ENCODE measurements around the gene KRT16. TPM values are rescaled to one million over a fixed set of nuclear protein-coding genes. Genes with fewer than 3 reads are reported as not detected.

Gene KRT16
- total and polyA plus RNA-seq, 10 of the 15 experiments (the other 5 are each of a cell fraction or from before 2014, with no cell fraction given) = 0.07 TPM; not detected in 9

DNA sequence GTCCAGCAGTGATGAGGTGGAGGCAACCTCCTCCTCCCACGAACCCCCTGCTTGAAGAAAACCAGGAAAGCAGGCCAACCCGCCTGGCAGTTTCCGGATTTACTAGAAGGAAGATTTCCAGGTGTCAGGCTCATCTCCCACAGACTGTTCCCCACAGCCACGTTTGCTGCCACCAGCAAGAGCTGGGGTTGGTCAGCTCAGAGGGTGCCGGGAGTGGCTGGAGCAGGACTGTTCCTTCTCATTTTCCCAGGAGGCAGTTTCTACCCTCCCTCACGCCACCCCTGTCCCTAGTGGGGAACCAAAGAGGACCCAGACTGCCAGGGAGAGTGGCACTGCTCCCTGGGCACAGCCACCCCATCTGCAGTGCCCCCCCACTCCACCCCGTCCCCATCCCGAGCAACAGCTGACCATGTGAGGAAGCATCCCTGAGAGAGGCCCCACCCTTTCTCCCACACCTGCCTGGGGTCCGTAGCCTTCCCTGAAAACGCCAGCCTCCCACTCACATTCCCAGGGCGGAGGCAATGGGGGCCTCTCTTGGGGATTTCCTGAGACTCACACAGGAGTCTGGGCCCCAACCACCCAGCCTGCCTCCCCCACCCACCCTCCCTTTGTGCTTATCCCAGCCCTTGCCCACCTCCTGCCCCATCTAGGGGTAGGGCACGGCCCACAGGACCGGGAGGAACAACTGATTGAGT, 5.9 kb upstream of the KRT16 start:
- WGBS (ENCODE audit: insufficient coverage, insufficient replicate concordance, low lambda C conversion rate, missing lambda C conversion rate) = 6% methylated on average over 10 of the region's 13 CpGs
- no peak for TF ChIP-seq HDAC2 (IDR thresholded peaks at IDR 0.05)
- TF ChIP-seq, protein P1, sequence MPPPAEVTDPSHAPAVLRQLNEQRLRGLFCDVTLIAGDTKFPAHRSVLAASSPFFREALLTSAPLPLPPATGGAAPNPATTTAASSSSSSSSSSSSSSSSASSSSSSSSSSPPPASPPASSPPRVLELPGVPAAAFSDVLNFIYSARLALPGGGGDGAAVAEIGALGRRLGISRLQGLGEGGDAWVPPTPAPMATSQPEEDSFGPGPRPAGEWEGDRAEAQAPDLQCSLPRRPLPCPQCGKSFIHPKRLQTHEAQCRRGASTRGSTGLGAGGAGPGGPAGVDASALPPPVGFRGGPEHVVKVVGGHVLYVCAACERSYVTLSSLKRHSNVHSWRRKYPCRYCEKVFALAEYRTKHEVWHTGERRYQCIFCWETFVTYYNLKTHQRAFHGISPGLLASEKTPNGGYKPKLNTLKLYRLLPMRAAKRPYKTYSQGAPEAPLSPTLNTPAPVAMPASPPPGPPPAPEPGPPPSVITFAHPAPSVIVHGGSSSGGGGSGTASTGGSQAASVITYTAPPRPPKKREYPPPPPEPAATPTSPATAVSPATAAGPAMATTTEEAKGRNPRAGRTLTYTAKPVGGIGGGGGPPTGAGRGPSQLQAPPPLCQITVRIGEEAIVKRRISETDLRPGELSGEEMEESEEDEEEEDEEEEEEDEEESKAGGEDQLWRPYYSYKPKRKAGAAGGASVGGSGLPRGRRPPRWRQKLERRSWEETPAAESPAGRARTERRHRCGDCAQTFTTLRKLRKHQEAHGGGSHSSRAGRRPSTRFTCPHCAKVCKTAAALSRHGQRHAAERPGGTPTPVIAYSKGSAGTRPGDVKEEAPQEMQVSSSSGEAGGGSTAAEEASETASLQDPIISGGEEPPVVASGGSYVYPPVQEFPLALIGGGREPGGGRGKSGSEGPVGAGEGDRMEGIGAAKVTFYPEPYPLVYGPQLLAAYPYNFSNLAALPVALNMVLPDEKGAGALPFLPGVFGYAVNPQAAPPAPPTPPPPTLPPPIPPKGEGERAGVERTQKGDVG (CRISPR knock-in tag; IDR thresholded peaks at IDR 0.05) = no peak
- no peak overlapping the region for H3K4me3 ChIP-seq
- DNase-seq (ENCODE audit: low read depth, low spot score) (no peak), ATAC-seq (no peak), FAIRE-seq (no peak)
- BruUV-seq (replicated peaks) = no TSS peak
- no peaks in the 10 kb centered on the region for H3K4me1 ChIP-seq (ENCODE audit: control insufficient read depth, insufficient read depth, low read length)
- H3K9me3 ChIP-seq (replicated peaks; ENCODE audit: control insufficient read depth, insufficient read depth, low read length) = no peaks in the 10 kb centered on the region; the same call in 2 of the 3 replicates
- H3K79me2 ChIP-seq (ENCODE audit: control insufficient read depth, insufficient read depth, low read length) = no peaks in the 10 kb centered on the region
- POLR2A ChIA-PET = no interaction called here
- no peak overlapping the region for H2AFZ ChIP-seq (ENCODE audit: control insufficient read depth, low read depth, low read length)
- CTCF ChIA-PET = no interaction called here
- RAD21 ChIA-PET (ENCODE audit: unreplicated experiment) = no interaction called here
- H4K20me1 ChIP-seq (ENCODE audit: control insufficient read depth, insufficient read depth) = no peaks in the 10 kb centered on the region
- no peak overlapping the region for H3K27ac ChIP-seq (ENCODE audit: control insufficient read depth, insufficient read depth)
- peaks cover 0 to 2% of the 10 kb centered on the region in 2 experiments; a peak in 2 of 4 replicates for H3K27me3 ChIP-seq (replicated peaks in 1 of 2; ENCODE audit: control insufficient read depth in 2 of 2, insufficient read depth in 2 of 2, low read length in 1 of 2)
- no peak overlapping the region for H3K9ac ChIP-seq (ENCODE audit: control insufficient read depth, insufficient read depth, low read length)
- no peaks in the 10 kb centered on the region for H3K36me3 ChIP-seq (ENCODE audit: control insufficient read depth in 2 of 2, insufficient read depth in 2 of 2, low read length in 1 of 2)
- no peak overlapping the region for H3K4me2 ChIP-seq (ENCODE audit: control insufficient read depth, insufficient read depth)
- in situ Hi-C loops (cut with MboI) (no loop called here), intact Hi-C loops (cut with micrococcal nuclease; ENCODE audit: unreplicated experiment) (no loop called here)
- SMC1A ChIA-PET (ENCODE audit: uncharacterized antibody, unreplicated experiment) = no interaction called here

DNA sequence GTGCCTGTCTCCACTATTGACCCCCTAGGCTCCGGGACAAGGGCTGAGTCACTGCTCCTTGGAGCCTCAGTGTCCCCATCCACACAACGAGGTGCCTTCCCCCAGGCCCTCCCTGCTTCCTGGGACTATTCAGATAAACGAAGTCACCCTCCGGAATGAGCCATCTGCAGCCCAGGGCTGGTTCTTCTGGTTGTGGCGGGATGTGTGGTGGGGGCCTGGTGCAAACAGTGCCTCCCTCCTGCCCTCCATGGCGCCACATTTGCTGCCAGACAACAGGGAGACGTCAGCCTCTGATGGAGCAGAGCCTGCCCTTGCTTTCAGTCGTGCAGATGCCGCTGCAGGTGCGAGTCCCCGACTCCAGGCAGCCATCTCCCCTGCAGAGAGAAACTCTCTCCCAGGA, 5.1 kb upstream of the KRT16 start:
- FAIRE-seq (no peak), DNase-seq (ENCODE audit: low read depth, low spot score) (no peak)
- POLR2A ChIA-PET = interaction anchor here (0.5 kb wide), 1 partner anchor 72 kb away, joined by 4 read pairs; no protein-coding TSS in a partner anchor

More for the DNA sequence above, 5.1 kb upstream of the KRT16 start:
- H3K79me2 ChIP-seq (ENCODE audit: control insufficient read depth, insufficient read depth, low read length) = no peaks in the 10 kb centered on the region
- no peaks in the 10 kb centered on the region; the same call in 2 of the 3 replicates for H3K9me3 ChIP-seq (replicated peaks; ENCODE audit: control insufficient read depth, insufficient read depth, low read length)
- no peaks in the 10 kb centered on the region for H4K20me1 ChIP-seq (ENCODE audit: control insufficient read depth, insufficient read depth)
- H3K27me3 ChIP-seq (replicated peaks in 1 of 2; ENCODE audit: control insufficient read depth in 2 of 2, insufficient read depth in 2 of 2, low read length in 1 of 2) = peaks cover 0 to 2% of the 10 kb centered on the region in 2 experiments; a peak in 2 of 4 replicates
- TF ChIP-seq KLF5 (IDR thresholded peaks at IDR 0.05; ENCODE audit: partially characterized antibody) (no peak), YBX1 (IDR thresholded peaks at IDR 0.05) (no peak)
- TF ChIP-seq, protein P2, sequence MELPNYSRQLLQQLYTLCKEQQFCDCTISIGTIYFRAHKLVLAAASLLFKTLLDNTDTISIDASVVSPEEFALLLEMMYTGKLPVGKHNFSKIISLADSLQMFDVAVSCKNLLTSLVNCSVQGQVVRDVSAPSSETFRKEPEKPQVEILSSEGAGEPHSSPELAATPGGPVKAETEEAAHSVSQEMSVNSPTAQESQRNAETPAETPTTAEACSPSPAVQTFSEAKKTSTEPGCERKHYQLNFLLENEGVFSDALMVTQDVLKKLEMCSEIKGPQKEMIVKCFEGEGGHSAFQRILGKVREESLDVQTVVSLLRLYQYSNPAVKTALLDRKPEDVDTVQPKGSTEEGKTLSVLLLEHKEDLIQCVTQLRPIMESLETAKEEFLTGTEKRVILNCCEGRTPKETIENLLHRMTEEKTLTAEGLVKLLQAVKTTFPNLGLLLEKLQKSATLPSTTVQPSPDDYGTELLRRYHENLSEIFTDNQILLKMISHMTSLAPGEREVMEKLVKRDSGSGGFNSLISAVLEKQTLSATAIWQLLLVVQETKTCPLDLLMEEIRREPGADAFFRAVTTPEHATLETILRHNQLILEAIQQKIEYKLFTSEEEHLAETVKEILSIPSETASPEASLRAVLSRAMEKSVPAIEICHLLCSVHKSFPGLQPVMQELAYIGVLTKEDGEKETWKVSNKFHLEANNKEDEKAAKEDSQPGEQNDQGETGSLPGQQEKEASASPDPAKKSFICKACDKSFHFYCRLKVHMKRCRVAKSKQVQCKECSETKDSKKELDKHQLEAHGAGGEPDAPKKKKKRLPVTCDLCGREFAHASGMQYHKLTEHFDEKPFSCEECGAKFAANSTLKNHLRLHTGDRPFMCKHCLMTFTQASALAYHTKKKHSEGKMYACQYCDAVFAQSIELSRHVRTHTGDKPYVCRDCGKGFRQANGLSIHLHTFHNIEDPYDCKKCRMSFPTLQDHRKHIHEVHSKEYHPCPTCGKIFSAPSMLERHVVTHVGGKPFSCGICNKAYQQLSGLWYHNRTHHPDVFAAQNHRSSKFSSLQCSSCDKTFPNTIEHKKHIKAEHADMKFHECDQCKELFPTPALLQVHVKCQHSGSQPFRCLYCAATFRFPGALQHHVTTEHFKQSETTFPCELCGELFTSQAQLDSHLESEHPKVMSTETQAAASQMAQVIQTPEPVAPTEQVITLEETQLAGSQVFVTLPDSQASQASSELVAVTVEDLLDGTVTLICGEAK (IDR thresholded peaks at IDR 0.05; ENCODE audit: borderline replicate concordance) = no peak
- H2AFZ ChIP-seq (ENCODE audit: control insufficient read depth, low read depth, low read length) = no peak overlapping the region
- no peak overlapping the region for H3K4me3 ChIP-seq
- H3K4me2 ChIP-seq (ENCODE audit: control insufficient read depth, insufficient read depth) = no peak overlapping the region
- ChIA-PET SMC1A (ENCODE audit: uncharacterized antibody, unreplicated experiment) (no interaction called here), RAD21 (ENCODE audit: unreplicated experiment) (no interaction called here), CTCF (no interaction called here)
- no TSS peak for BruUV-seq (replicated peaks)
- in situ Hi-C loops (cut with MboI) (no loop called here), intact Hi-C loops (cut with micrococcal nuclease; ENCODE audit: unreplicated experiment) (no loop called here)
- WGBS (ENCODE audit: insufficient coverage, insufficient replicate concordance, low lambda C conversion rate, missing lambda C conversion rate) = 13% methylated on average over 11 of the region's 11 CpGs
- H3K9ac ChIP-seq (ENCODE audit: control insufficient read depth, insufficient read depth, low read length) = no peak overlapping the region
- H3K36me3 ChIP-seq (ENCODE audit: control insufficient read depth in 2 of 2, insufficient read depth in 2 of 2, low read length in 1 of 2) = no peaks in the 10 kb centered on the region
- H3K4me1 ChIP-seq (ENCODE audit: control insufficient read depth, insufficient read depth, low read length) = no peaks in the 10 kb centered on the region
- no peak for ATAC-seq
- H3K27ac ChIP-seq (ENCODE audit: control insufficient read depth, insufficient read depth) = no peak overlapping the region
